Lower lobe of right lung (tissue), 2 donors: ENCODE data around the gene THEM5. TPM values are rescaled to one million over a fixed set of nuclear protein-coding genes. Genes with fewer than 3 reads are reported as not detected.
A peak's percentile ranks its signal among the peaks of the same experiment; 100 is the strongest.

Experiments
- ATAC-seq, 2 donors: fragments of 200-7000 bp; cut with Tn5 transposase; one replicate each; pipeline ENCODE4 v1.9.1; 2020 to 2022; ENCODE audit warnings: mild to moderate bottlenecking in 2 of 2, moderate library complexity in 2 of 2
- DNase-seq: peaks from one replicate; pipeline ENCODE4 v3.0.0-alpha.2; 2020
- H3K27ac ChIP-seq: fragments of 200-600 bp; one replicate; pipeline ENCODE4 v1.8.0; 2022
- H3K27me3 ChIP-seq: fragments of 200-600 bp; one replicate; pipeline ENCODE4 v1.8.0; 2022; ENCODE audit warnings: low read depth
- H3K36me3 ChIP-seq: fragments of 200-600 bp; one replicate; pipeline ENCODE4 v1.8.0; 2022; ENCODE audit warnings: mild to moderate bottlenecking
- H3K4me1 ChIP-seq: fragments of 200-600 bp; one replicate; pipeline ENCODE4 v1.8.0; 2022
- H3K4me3 ChIP-seq: fragments of 200-600 bp; one replicate; pipeline ENCODE4 v1.8.0; 2022; ENCODE audit warnings: mild to moderate bottlenecking
- H3K9me3 ChIP-seq: fragments of 200-600 bp; one replicate; pipeline ENCODE4 v1.8.0; 2022
- intact Hi-C: fragments of 100-400 bp; cut with DNase I; formaldehyde crosslinking; loops from one replicate; pipeline ENCODE4 v1.11.0; 2022
- total RNA-seq: library from RNA; stranded (reverse); fragmentation: NEBNext Ultra II Directional; extraction: Animal tissue kit (Norgen Biotek cat#: 25700); gene quantifications from one replicate; pipeline ENCODE4 v1.2.1, GENCODE V29; 2021
- TF ChIP-seq, protein P1 (sequence below): fragments of 200-600 bp; IDR thresholded peaks from one replicate; pipeline ENCODE4 v1.8.0; 2022; ENCODE audit warnings: antibody characterized with exemption, mild to moderate bottlenecking
- donor health status: DM: no; HTN: yes; CAD: no; lungs with severe emphysema.

The THEM5 gene
- total RNA-seq, 1 donor from 2014 or later: not detected

DNA sequence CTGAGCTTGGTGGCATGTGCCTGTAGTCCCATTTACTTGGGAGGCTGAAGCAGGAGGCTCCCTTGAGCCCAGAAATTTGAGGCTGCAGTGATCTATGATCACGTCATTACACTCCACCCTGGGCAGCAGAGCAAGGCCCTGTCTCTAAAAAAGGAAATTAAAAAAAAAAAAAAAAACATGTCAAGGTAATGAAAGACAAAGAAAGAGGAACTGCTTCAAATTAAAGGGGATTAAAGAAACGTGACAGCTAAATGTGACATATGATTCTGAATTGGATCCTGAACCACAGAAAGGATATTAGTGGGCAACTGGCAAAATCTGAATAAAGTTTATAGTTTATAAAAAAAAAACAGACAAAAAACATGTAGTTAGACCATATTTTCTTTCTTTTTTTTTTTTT is 10.1 kb downstream of the THEM5 start:
- no peaks in the 10 kb centered on the region for H3K9me3 ChIP-seq
- no peak overlapping the region for H3K27ac ChIP-seq
- H3K4me3 ChIP-seq: no peak overlapping the region
- H3K27me3 ChIP-seq: peaks cover 16% of the 10 kb centered on the region
- ATAC-seq: no peak
- TF ChIP-seq, protein P1, sequence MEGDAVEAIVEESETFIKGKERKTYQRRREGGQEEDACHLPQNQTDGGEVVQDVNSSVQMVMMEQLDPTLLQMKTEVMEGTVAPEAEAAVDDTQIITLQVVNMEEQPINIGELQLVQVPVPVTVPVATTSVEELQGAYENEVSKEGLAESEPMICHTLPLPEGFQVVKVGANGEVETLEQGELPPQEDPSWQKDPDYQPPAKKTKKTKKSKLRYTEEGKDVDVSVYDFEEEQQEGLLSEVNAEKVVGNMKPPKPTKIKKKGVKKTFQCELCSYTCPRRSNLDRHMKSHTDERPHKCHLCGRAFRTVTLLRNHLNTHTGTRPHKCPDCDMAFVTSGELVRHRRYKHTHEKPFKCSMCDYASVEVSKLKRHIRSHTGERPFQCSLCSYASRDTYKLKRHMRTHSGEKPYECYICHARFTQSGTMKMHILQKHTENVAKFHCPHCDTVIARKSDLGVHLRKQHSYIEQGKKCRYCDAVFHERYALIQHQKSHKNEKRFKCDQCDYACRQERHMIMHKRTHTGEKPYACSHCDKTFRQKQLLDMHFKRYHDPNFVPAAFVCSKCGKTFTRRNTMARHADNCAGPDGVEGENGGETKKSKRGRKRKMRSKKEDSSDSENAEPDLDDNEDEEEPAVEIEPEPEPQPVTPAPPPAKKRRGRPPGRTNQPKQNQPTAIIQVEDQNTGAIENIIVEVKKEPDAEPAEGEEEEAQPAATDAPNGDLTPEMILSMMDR: no peak
- DNase-seq: no peak
- peaks cover 22% of the 10 kb centered on the region for H3K4me1 ChIP-seq
- no peaks in the 10 kb centered on the region for H3K36me3 ChIP-seq
- intact Hi-C loops: no loop called here

DNA sequence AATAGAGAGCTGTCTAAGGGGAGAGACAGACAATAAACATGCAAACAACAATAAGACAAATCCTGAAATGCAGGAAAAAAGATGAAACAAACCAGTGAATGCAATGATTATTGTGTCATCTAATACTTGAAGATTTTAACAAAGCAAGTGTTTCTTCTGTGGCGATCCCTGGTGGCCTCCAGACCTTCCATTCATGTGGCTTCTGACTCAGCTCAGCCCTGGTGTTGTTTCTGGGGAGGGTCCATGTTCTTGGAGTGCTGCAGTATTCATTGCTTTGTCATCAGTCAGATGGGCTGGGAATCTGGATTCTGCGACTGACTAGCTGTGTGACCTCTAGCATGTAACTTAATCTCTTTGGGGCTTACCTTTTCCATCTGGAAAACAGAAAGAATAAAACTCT is 12.4 kb downstream of the THEM5 start:
- H3K4me3 ChIP-seq: no peak overlapping the region
- H3K9me3 ChIP-seq: no peaks in the 10 kb centered on the region
- H3K4me1 ChIP-seq: peaks cover 27% of the 10 kb centered on the region
- no peak overlapping the region for H3K27ac ChIP-seq
- DNase-seq (no peak), ATAC-seq (no peak)
- H3K27me3 ChIP-seq: peaks cover 27% of the 10 kb centered on the region
- intact Hi-C loops: no loop called here
- H3K36me3 ChIP-seq: no peaks in the 10 kb centered on the region
- TF ChIP-seq, protein P1: no peak

DNA sequence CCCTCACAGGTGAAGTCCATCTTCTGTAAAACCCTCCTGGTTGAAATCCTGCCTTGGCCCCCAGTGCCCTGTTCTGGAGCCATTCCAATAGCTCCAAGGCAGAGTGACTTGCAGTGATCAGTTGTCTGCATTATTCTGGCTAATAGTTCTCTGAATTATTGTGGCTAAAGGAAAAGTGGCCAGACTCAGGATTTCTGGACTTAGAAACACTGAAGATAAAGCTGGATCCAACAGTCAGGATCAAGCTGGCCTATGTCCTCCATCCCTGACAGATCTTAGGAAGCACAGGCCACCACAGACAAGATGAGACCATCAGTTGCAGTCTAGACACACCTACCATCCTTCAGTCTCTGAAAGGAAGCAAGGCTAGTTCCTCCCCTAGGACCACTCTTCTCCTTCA is 13.1 kb downstream of the THEM5 start:
- ATAC-seq: no peak
- peaks cover 27% of the 10 kb centered on the region for H3K27me3 ChIP-seq
- no peaks in the 10 kb centered on the region for H3K9me3 ChIP-seq
- intact Hi-C loops: no loop called here
- H3K27ac ChIP-seq: peak overlapping the region; percentile 63
- TF ChIP-seq, protein P1: no peak
- no peak for DNase-seq
- no peaks in the 10 kb centered on the region for H3K36me3 ChIP-seq
- peaks cover 27% of the 10 kb centered on the region for H3K4me1 ChIP-seq
- H3K4me3 ChIP-seq: peak overlapping the region; percentile 52

DNA sequence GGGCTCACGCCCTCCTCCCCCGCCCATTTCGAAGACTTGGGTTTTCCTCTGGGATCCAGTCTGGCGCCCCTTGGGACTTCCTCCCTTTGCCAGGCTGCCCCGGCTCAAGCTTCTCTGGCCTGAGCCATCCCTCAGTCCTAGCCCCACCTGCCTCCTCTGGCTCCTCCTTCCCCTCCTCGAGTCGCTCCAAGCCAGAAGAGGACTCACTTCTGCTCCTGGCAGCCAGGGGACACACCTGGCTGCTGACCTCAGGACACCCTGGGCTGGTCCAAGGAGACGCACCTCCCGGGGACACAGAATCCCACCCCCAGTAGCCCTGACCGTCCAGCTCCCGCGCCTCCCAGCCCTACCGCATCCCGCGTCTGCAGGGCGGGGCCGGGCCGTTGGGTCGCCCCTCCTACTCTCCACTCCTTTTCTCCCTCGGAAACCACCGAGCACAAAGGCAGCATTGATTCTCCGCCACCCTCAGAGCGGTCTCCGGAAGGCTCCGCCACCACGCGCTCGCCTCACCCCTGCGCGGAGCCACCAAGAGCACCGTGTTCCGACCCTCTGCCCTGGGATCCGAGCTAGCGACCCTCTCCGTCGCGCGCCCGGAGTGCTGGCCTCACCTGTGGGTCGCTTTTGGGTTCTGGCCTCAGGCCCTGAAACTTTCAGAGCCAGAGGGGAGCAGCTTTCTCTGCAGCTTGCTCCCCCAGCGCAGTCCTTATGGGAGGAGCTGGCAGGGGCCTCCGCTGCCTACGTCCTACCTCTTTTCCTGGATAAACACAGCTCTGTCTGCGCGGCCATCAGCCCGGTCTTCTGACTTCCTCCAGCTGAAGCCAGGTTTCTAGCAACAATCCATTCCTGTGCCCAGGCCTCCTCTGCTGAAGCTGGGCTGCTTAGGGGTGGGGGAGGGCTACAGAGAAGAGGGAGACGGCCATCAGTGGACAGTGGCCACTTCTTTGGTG is 13.8 kb downstream of the THEM5 start, which contains the start of gene C2CD4D:
C2CD4D (minus strand) TSS at position 364 of the 947 bp plus-strand sequence. CDS start 831 bp downstream, outside the sequence.
- DNase-seq (peak; percentile 68), ATAC-seq (peak; percentile 69)
- H3K27me3 ChIP-seq: peaks cover 27% of the 10 kb centered on the region
- peaks cover 27% of the 10 kb centered on the region for H3K4me1 ChIP-seq
- no peaks in the 10 kb centered on the region for H3K36me3 ChIP-seq
- peak within 1 kb of the TSS; percentile 63 for H3K27ac ChIP-seq
- TF ChIP-seq, protein P1: no peak
- H3K9me3 ChIP-seq: no peaks in the 10 kb centered on the region
- H3K4me3 ChIP-seq: peak within 1 kb of the TSS; percentile 52
- intact Hi-C loops: no loop called here

DNA sequence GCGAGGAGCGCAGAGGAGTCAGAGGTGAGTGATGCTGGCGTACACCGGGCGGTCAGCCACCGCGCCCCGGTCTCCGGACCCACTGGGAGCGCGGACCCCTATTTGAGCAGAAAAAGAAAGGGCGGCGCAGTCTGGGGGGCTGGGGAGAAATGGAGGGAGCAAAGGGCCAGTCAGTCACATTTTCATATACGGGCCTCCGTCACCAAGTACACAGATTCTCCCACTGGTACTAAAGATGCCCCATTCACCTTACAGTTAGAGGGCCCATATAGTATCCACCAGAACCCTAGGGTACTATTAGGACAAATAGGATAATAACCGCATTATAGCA is 14.5 kb downstream of the THEM5 start:
- no peaks in the 10 kb centered on the region for H3K9me3 ChIP-seq

More for the DNA sequence above, 14.5 kb downstream of the THEM5 start:
- peak overlapping the region; percentile 58 for H3K27ac ChIP-seq
- DNase-seq: no peak
- ATAC-seq: no peak
- H3K4me3 ChIP-seq: peak overlapping the region; percentile 52
- peaks cover 27% of the 10 kb centered on the region for H3K27me3 ChIP-seq
- H3K36me3 ChIP-seq: no peaks in the 10 kb centered on the region
- intact Hi-C loops: no loop called here
- TF ChIP-seq, protein P1: no peak
- peaks cover 27% of the 10 kb centered on the region for H3K4me1 ChIP-seq
